Measurements from ENCODE around the gene PFDN4.

DNA sequence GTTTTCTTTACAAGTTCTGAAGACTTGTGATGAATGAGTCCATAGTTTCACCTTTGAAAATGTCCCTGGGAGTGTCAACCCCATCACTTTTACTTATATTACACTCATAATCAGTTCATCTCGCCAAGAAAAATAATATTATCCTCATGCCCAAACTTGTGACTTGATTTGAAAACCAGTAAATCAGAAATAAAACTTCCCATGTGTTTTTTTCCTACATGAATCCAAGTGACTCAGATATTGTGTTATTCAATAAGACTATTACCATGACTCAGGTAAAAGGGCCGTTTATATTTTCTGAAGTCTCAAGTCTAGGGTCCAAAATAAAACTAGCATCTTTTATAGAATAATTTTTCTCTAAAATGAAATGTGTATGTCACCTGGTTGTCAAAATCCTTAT, 18.3 kb upstream of the PFDN4 start:
- no peak for TF ChIP-seq CTCF (IDR thresholded peaks at IDR 0.05)
- TF ChIP-seq POLR2A (IDR thresholded peaks at IDR 0.05), result no peak
